Muscle of back (tissue), 11 donors: ENCODE results near the gene ANKRD55. TPM values are rescaled to one million over a fixed set of nuclear protein-coding genes. Genes with fewer than 3 reads are reported as not detected.
"Not testable (repeated sequence)": the region's sequence is repeated elsewhere in the genome, so short reads cannot be mapped to it uniquely, and the experiment has no call there.

Experiments used
- DNase-seq, 3 donors: peaks; one replicate each; pipeline versions ENCODE4 v3.0.0 to v3.0.0-alpha.2; 2013
- polyA plus RNA-seq, 10 donors: library from polyadenylated mRNA; unstranded; fragments of 120-200 nt; gene quantifications; one replicate each; pipeline ENCODE4 v1.2.1, GENCODE V29; 2013; ENCODE audit not compliant: insufficient read length in 10 of 10

ANKRD55 gene
- polyA plus RNA-seq, 10 donors, result 0.23 to 1.2 (median 0.45) TPM; not detected in 3

DNA sequence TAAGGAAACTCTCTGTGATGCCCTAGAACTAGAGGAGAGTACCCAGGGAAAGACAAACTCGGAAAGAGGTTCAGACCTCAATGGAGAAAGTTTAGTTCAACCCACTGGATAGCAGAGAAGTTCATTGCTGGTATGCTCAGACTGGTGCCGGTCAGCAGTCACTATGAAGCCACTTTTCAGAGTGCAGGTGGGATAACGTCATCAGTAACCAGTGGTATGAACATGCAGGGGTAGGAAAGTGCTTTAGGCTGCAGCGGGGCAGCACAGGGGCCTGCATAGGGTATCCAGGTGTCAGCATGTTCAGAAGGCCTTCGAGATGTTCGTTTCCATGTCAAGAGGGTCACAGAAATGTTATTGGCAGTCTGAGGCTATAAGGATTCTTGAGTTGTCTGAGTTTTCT, 20.8 kb upstream of the ANKRD55 start:
- DNase-seq, result no peak

DNA sequence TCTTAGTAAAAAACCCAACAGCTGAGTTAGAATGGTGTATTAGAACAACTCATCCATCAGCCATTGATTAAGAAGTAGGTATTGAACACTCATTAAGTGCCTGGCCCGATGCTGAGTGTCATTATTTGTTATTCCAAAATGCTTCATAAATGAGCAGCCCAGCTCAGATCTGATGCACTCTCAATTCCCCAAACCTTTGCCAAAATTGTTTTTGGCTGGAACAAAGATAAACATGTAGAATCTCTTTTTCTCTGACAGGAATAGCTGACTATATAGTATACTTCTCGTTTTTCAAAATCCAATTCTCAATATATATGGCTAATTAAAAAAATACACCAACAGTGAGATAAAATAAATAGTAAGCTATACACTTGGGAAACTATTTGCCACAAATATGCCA, 20.0 kb upstream of the ANKRD55 start:
- DNase-seq, result no peak

- no peak for DNase-seq
Observed at GRCh38 chr5:56251918-56252553, 18.9 kb upstream of the ANKRD55 start.

DNA sequence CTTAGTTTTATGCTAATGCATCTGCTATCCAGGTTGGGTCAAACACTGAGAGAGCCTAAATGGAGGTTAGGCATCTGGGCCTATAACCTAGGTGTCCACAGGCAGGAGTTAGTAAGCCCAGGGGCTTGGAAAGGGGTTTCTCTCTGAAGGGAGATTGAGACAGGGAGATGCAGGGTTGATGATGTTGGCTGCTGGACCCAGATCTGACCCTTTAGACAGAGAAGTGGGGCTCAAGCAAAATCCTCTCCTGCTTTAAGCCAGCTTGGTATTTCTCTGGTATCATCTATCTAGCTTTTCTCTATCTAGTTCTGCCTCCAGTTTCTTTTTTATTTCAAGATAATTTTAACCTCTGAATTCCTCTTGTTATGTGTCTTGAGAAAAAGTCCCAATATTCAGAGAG, 18.3 kb upstream of the ANKRD55 start:
- no peak for DNase-seq

DNA sequence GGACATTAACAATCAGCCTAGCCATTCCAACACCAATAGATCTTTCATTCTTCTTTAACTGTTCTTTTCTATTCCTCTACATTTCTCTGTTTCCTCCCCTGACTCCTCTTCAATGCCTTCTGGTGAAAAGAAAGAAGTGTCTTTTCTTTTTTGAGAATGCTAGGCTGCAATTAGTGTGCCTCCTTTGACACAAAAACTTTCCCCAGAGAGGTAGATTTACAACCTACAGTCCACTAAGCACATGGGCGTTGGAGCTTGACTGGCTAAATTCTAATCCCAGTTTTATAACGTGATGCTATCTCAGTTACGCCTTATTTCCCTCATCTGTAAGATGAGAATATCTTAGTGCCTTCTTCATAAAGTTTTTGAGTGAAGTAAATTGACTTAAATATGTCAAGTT, 16.9 kb upstream of the ANKRD55 start:
- DNase-seq, result no peak

DNA sequence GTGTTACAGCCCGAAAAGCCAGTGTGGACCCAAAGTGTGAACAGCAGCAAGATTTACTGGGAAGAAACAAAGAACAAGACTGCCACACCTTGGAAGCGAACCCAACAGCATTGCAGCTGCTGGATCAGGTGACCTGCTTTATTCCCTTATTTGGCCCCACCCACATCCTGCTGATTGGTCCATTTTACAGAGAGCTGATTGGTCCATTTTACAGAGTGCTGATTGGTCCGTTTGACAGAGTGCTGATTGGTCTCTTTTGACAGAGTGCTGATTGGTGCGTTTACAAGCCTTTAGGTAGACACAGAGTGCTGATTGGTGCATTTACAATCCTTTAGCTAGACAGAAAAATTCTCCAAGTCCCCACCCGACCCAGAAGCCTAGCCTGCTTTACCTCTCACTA, 16.0 kb upstream of the ANKRD55 start:
- DNase-seq, result not testable (repeated sequence)

GRCh38 chr5:56247592-56247991, 14.5 kb upstream of the ANKRD55 start:
- peak; percentile 57 to 80 (median 63) for DNase-seq

DNA sequence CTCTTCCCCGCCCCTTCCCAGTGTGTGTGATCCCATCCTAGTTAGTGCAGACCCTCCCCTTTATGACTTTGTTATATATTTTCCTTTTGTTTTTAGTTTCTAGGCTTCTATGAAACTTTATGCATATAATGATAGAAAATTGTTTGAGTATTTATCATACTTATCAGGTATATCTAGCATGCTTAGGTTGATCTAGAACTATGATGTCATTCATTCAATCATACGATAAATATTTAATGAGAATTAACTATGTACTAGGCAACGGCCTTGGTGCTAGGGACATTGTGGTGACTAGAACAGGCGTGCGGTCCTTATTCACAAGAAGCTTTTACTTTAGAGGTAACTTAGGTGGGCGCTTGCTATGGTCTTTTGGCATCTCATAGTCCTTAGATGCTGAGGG, 13.6 kb upstream of the ANKRD55 start:
- no peak for DNase-seq

DNA sequence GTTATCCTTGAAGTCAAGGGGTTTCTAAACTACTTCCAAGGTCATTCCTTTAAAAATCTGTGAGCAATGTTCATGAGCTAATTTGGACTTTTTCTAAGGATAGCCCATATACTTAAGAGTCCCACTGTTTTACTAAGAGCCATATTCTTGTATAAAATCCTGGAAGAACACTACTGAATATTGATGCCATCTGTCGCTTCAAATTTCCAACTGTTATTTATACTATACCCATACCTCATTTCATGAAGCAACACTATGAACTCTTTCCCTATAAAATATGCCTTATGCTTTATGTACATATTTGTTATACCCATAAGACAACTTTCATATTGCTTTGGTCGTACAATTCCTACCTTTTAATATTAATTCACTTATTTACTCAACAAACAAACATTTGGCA, 12.4 kb upstream of the ANKRD55 start:
- no peak for DNase-seq

- DNase-seq, result no peak
Observed at GRCh38 chr5:56244627-56245026, 11.5 kb upstream of the ANKRD55 start.

DNA sequence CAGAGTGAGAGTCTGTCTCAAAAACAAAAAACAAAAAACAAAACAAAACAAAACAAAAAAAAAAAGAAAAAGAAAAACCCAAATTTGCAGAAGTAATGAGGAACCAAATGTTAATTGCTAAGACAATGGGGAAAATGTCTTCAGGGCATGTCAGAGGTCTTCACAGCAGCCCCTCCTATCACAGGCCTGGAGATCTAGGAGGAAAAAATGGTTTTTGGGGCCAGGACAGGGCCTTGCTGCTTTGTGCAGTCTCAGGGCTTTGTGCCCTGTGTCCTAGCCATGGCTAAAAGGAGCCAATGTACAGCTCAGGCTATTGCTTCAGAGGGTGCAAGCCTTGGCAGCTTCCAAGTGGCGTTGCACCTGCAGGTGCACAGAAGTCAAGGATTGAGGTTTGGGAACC, 9.1 kb upstream of the ANKRD55 start:
- not testable (repeated sequence) for DNase-seq

DNA sequence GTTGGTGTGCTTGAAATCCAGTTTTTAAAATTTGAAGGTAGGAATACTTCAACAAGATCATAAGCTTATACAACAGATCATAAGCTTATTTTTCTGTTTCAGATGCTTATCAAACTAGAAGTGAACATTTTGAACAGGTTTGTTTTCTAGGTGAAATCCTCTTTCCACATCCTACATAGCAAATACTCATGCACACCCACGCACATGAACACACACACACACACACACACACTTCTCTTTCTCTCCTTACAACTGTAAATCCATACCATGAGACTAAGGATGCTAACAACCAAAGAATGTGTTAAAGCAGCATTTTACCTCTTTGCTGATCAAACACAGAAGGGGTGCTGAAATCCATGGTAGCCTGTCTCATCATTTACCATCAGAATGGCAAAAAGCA, 592 bp downstream of the ANKRD55 start:
- DNase-seq, result no peak

DNA sequence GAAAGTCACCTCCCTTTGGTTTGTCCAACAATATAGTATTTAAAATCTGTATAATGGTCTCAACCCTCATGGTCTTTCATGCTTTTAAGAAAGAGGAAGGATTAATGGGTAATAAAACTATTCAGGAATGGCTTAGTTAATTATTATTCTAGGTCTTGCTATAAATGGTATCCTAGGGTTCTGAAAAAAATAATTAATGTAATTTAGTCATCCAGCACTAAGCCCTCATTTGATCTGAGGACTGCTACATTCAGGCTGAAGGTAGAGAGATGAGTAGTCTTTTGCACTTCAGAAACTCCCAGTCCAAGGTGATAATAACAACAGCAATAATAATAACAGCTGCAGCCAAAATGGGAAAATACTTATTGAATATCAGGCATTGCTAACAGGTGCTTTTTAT, 2.6 kb downstream of the ANKRD55 start:
- no peak for DNase-seq

DNA sequence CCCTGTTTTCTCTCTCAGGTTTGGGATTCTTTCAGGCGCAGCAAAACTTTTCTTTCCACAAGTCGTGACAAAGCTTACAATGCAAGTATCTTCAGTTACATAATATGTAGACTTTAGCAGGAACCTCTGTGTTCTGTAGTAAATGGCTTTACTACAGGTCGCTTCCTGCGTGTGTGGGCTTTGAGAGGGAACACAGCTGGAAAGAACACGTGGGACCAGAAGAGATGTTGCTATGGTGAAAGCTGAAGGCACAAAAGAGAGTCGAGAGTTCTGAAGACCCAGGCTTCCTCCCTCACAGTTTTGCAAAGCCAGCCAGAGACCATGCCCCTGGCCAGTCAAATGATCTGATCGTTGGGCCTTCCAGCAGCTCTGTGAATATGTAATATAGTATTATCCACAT, 4.0 kb downstream of the ANKRD55 start:
- no peak for DNase-seq

DNA sequence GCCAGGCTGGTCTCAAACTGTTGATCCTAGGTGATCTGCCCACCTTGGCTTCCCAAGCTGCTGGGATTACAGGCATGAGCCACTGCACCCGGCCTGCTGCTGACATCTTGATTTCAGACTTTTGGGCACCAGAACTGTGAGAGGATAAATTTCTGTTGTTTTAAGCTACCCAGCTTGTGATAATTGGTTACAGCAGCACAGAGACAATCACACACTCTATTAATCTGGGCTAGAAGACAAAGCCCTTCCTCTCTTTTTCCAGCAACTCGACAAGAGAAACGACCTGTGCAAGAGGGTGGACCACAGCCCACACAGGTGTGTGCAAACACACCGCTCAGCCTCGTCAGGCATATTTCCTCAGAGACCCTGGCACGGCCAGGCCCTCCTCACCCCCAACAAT, 4.5 kb downstream of the ANKRD55 start:
- DNase-seq, result no peak

DNA sequence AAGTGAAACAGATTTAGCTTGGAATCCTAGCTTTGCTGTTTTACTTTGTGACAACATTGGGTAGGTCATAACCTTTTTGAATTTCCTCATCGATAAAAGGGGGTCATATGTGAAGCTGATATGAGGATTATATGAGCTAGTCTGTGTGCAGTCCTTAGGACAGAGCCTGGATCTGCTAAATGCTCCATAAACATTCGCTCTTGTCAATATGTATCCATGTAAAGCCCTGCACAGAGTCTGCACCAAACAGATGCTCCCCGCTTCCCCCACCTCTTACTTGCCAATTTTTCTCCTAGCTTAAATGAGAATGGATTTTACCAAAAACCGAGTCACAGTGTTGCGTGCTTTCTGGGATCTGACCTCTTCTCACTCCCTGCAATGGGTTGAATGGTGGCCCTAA, 5.4 kb downstream of the ANKRD55 start:
- no peak for DNase-seq

DNA sequence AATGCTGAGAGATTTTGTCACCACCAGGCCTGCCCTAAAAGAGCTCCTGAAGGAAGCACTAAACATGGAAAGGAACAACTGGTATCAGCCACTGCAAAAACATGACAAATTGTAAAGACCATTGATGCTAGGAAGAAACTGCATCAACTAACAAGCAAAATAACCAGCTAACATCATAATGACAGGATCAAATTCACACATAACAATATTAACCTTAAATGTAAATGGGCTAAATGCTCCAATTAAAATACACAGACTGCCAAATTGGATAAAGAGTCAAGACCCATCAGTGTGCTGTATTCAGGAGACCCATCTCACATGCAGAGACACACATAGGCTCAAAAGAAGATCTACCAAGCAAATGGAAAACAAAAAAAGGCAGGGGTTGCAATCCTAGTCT, 9.8 kb downstream of the ANKRD55 start:
- DNase-seq, result not testable (repeated sequence)

DNA sequence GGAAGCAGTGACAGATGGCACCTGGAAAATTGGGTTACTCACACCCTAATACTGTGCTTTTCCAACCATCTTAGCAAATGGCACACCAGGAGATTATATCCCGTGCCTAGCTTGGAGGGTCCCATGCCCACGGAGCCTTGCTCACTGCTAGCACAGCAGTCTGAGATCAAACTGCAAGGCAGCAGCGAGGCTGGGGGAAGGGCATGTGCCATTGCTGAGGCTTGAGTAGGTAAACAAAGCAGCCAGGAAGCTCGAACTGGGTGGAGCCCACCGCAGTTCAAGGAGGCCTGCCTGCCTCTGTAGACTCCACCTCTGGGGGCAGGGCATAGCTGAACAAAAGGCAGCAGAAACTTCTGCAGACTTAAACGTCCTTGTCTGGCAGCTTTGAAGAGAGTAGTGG, 11.5 kb downstream of the ANKRD55 start:
- DNase-seq, result not testable (repeated sequence)

DNA sequence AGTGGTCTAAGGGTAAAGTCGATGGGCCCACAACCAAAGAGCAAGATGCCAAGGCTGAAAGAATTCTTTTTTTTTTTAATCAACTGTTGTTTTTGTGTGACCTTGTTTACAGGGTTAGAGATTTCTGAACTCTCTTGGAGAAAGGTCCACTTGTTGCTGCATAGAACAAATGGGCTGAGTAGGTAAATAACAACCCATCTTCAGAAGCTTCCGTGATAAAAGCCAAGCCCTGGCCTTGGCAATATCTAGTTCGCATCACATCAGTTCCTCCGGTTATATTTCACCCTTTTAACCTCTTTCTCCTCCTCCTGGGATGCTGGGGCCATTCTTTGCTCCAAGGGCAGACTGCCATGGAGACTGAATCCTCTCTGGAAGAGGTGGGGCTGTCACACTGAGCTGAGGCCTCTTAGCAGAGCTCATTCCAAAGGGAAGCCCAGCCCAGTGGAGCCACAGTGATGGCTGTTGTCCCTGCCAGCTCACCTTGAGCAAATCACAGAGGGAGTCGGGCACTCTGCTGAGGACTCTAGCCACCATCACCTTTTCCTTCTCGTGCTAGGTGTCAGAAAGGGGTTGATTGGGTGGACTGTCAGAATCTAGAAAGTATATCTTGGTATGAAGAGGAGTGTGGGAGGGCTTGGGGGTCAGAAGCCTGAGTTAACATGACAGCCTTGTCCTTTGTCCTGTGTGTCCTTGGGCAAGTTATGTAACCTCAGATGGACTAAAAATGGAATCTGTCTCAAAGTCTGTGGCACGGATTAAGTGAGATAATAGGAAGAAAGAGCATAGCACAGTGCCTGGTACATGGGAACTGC, 17.9 kb downstream of the ANKRD55 start:
- no peak for DNase-seq

DNA sequence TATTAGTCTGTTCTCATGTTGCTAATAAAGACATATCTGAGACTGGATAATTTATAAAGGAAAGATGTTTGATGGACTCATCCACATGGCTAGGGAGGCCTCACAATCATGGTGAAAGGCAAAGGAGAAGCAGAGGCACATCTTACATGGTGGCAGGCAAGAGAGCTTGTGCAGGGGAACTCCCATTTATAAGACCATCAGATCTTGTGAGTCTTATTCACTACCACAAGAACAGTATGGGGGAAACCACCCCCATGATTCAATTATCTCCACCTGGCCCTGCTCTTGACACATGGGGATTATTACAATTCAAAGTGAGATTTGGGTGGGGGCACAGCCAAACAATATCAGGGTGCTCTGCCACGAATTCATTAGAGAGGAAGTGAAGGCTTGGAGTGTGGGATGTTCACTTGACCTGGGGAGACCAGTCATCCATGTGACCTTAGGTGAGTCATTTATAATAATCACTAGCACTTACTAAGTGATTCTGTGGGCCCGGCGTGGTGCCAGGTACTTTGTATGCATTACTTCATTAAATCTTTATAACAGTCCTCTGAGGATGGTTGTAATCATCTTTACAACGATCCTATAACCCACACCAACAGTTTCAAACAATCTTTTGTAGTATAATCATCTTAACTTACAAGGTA, 19.1 kb downstream of the ANKRD55 start:
- DNase-seq, result not testable (repeated sequence)

GRCh38 chr5:56212130-56212879, 20.8 kb downstream of the ANKRD55 start:
- DNase-seq, result no peak

GRCh38 chr5:56211298-56211865, 21.7 kb downstream of the ANKRD55 start:
- DNase-seq, result peak in 2 of 3 donors; percentile 15 to 59
